GM12865 (cell line): ENCODE measurements around the gene FADS2.
A peak's percentile ranks its signal among the peaks of the same experiment; 100 is the strongest.

Experiments
- DNase-seq: peaks from one replicate; pipeline ENCODE4 v3.0.0; 2010; ENCODE audit warnings: low read depth
- H3K4me3 ChIP-seq: 2 replicates; pipeline ENCODE4 v1.5.1; 2011; ENCODE audit warnings: mild to moderate bottlenecking, low read depth, low read length, control low read depth
- CTCF ChIP-seq: IDR thresholded peaks from 2 replicates; pipeline ENCODE4 v1.5.1; 2011; ENCODE audit warnings: low read length, control low read depth, low read depth, inconsistent platforms; ENCODE audit not compliant: insufficient read depth; ENCODE audit errors: missing control alignments

The FADS2 gene

DNA sequence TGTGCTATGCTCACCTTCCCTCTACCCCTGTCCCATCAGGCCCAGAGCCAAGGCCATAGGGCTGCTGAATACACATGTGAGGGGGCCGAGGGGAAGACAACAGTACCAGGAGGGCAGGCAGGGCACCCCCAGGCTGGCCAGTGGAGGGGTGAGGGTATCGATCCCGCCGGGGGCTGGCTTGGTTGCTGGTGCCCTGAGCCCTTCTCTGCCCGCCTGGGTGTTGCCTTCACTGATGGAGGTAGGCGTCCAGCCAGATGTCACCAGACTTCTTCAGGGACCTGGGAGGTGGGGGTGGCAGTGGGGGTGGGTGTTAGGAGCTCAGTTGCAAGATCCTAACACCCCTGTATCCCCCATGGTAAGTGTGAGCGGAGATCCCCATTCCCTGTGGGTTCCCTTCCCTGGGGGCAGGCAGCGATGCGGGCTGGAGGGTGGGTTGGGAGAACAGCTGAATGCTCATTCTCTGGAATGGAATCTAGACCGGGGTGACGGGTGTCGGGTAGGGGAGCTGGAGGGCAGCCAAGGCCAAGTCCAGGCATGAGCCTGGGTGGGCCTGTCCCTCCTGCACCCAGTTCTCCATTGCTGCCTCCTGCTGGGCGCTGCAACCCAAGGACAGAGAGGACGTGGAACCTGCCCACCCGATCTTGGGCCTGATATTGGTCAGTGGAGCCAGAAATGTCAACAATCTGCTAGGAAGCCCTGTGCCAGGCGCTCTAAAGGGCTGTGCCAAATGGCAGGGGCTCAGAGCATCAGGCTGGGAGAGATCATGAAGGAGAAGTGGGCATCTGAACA, 45.7 kb downstream of the FADS2 start:
- no peak for DNase-seq
- TF ChIP-seq CTCF: no peak
- no peak overlapping the region for H3K4me3 ChIP-seq

DNA sequence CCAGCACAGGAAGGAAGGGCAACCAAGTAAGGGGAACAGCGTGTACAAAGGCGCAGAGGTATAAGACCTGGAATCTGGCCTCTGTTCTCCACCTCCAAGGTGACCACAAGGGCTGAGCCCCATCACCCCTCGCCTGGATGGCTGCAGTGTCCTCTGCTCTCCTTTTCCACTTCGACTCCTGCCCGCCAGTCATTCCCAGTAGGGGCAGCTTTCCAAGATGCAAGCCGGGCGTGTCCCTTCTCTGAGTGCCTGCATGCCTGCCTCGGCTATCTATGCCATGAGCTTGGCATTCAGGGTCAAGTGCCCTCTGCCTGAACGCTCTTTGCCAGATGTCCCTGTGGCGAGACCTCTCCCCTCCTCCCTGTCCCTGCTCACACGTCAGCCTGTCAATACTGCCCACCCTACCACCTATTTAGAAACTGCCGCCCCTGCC, 46.3 kb downstream of the FADS2 start:
- TF ChIP-seq CTCF: no peak
- no peak for DNase-seq
- H3K4me3 ChIP-seq: no peak overlapping the region

- no peak overlapping the region for H3K4me3 ChIP-seq
- TF ChIP-seq CTCF: no peak
- DNase-seq: no peak
These were observed 46.8 kb downstream of the FADS2 start for GRCh38 chr11:61874853-61875252.

- H3K4me3 ChIP-seq: no peak overlapping the region
- DNase-seq: no peak
- TF ChIP-seq CTCF: no peak
These were observed 47.6 kb downstream of the FADS2 start for GRCh38 chr11:61875698-61876097.

DNA sequence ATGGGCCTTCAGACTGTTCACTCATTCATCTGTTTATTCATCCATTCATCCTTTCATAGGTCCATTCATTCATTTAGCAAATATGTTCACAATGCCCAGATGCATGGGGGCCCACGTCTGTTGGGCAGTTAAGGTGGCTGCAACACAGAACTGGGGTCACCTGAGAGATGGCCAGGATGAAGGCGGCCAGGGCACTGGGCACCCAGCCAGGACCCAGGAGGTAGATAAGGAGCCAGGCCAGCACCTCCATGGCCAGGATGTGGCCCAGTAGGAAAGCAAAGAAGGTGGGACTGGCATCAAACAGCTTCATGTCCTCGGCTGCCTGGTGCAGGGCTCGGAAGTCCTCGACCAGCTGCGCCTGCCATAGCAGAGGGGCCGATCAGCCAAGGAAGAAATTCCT, 51.1 kb downstream of the FADS2 start:
- H3K4me3 ChIP-seq: no peak overlapping the region
- no peak for DNase-seq
- no peak for TF ChIP-seq CTCF

DNA sequence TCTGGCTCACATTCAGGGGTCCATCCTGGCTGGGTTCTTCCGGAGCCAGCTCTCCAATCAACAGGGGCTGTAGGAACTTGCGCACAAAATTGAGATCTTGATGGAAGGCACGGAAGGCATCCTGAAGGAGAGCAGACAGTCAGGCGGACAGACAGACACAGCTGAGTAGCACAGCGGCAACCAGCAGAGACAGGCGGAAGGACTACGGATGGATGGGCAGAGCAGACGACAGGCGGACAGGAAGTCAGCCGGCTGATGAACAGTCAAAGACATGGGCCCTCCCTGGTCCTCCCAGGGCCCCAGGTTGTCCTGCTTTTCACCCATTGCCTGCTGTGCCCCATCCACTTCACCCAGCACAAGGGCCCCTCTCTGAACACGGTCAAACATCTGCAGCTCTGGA, 51.9 kb downstream of the FADS2 start:
- H3K4me3 ChIP-seq: peak overlapping the region; percentile 17
- TF ChIP-seq CTCF: no peak
- peak; percentile 64 for DNase-seq

DNA sequence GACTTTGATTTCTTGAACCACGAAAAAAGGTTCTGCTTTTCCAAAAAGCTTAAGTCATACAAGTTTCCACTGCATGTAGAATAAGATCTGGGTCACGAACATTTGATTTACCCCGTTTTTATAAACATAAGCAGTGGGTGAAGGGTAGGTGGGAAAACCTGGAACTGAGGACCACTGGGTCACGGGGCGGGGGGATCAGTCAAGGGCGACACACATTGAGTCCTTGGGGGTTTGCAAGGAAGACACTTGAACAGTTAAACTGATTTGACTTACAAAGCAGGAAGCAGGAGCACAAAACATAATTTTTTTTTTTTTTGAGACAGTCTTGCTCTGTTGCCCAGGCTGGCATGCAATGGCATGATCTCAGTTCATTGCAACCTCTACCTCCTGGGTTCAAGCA, 52.4 kb downstream of the FADS2 start:
- no peak for TF ChIP-seq CTCF
- no peak for DNase-seq
- peak overlapping the region; percentile 17 for H3K4me3 ChIP-seq
